ENCODE data around the gene SRL. TPM values are rescaled to one million over a fixed set of nuclear protein-coding genes. Genes with fewer than 3 reads are reported as not detected.

The SRL gene
- total and polyA plus RNA-seq, 2 of the 4 experiments (the other 2 are of a cell fraction), result under 0.01 to 0.14 TPM

GRCh38 chr16:4260360-4260759 lies 18.5 kb upstream of the SRL start:
- CTCF ChIA-PET, result no interaction called here
- BruUV-seq (replicated peaks), result no TSS peak
- H3K56ac ChIP-seq (ENCODE audit: extremely low read depth, insufficient read depth, low read length), result no peak overlapping the region

More at GRCh38 chr16:4260360-4260759, 18.5 kb upstream of the SRL start:
- Histone ChIP-seq H3K9me1 (ENCODE audit: insufficient read depth, low read length) (peaks cover 8% of the 10 kb centered on the region), H2BK20ac (ENCODE audit: low read depth, low read length) (no peak overlapping the region), H3K18ac (ENCODE audit: low read depth, low read length) (no peak overlapping the region), H2BK120ac (ENCODE audit: low read depth, low read length) (no peak overlapping the region), H2AK9ac (replicated peaks; ENCODE audit: low read depth, low read length, poor library complexity) (no peak overlapping the region), H3K27ac (ENCODE audit: insufficient read depth, low read length) (no peak overlapping the region), H2AFZ (replicated peaks; ENCODE audit: low read length, poor library complexity) (no peak overlapping the region), H3K9me3 (ENCODE audit: control insufficient read depth, insufficient read depth, low read length) (no peaks in the 10 kb centered on the region), H3K4ac (ENCODE audit: low read depth, low read length) (no peak overlapping the region), H4K8ac (ENCODE audit: low read depth in 2 of 2, low read length in 2 of 2) (no peak overlapping the region), H4K91ac (ENCODE audit: insufficient read depth, low read depth, low read length) (no peak overlapping the region), H3K23ac (ENCODE audit: low read depth, low read length) (no peak overlapping the region), H2AK5ac (ENCODE audit: low read depth, low read length) (no peak overlapping the region), H4K20me1 (ENCODE audit: insufficient read depth, low read length) (no peaks in the 10 kb centered on the region; the same call in 1 of the 2 replicates), H3K79me1 (ENCODE audit: low read depth in 1 of 2, low read length in 2 of 2) (peaks cover 17 to 36% of the 10 kb centered on the region in 2 experiments), H2BK15ac (ENCODE audit: low read depth, low read length) (no peak overlapping the region), H3K9ac (ENCODE audit: low read depth, low read length) (no peak overlapping the region), H3K4me1 (ENCODE audit: control insufficient read depth, insufficient read depth, low read length) (peaks cover 13% of the 10 kb centered on the region), H3K4me2 (ENCODE audit: low read depth, low read length) (no peak overlapping the region), H3K14ac (replicated peaks; ENCODE audit: low read depth, low read length) (no peak overlapping the region), H3K36me3 (ENCODE audit: control insufficient read depth, insufficient read depth, low read length) (peaks cover 11% of the 10 kb centered on the region; the same call in 1 of the 2 replicates), H3K4me3 (ENCODE audit: insufficient read depth, low read depth, low read length) (no peak overlapping the region), H2BK5ac (ENCODE audit: low read depth, low read length, poor library complexity, severe bottlenecking) (no peak overlapping the region), H3K27me3 (ENCODE audit: control insufficient read depth, insufficient read depth, low read length) (no peaks in the 10 kb centered on the region), H4K5ac (ENCODE audit: low read depth, low read length) (no peak overlapping the region)
- TF ChIP-seq SMC3 (IDR thresholded peaks at IDR 0.05; ENCODE audit: low read depth, low read length) (no peak), MAFK (IDR thresholded peaks at IDR 0.05; ENCODE audit: low read depth, low read length) (no peak), RCOR1 (IDR thresholded peaks at IDR 0.05; ENCODE audit: insufficient replicate concordance, low read length) (no peak), MXI1 (IDR thresholded peaks at IDR 0.05; ENCODE audit: borderline replicate concordance, low read depth, low read length) (no peak), BHLHE40 (IDR thresholded peaks at IDR 0.05; ENCODE audit: low read depth, low read length) (no peak), POLR2A (IDR thresholded peaks at IDR 0.05; ENCODE audit: low read depth, low read length) (no peak), FOS (IDR thresholded peaks at IDR 0.05; ENCODE audit: low read depth, low read length) (no peak), CTCF (conservative IDR thresholded peaks at IDR 0.05; ENCODE audit: low read depth, low read length) (no peak), RAD21 (IDR thresholded peaks at IDR 0.05; ENCODE audit: low read length) (no peak), ELK1 (IDR thresholded peaks at IDR 0.05; ENCODE audit: borderline replicate concordance, low read depth, low read length) (no peak), NFE2L2 (IDR thresholded peaks at IDR 0.05; ENCODE audit: low read depth, low read length) (no peak), USF2 (IDR thresholded peaks at IDR 0.05; ENCODE audit: low read depth, low read length) (no peak), CHD1 (IDR thresholded peaks at IDR 0.05; ENCODE audit: low read depth, low read length) (no peak), MAZ (IDR thresholded peaks at IDR 0.05; ENCODE audit: borderline replicate concordance, low read depth, low read length) (no peak), CEBPB (IDR thresholded peaks at IDR 0.05; ENCODE audit: low read depth, low read length) (no peak), RFX5 (IDR thresholded peaks at IDR 0.05; ENCODE audit: low read depth, low read length) (no peak)
- DNase-seq (no peak), ATAC-seq (ENCODE audit: low read depth) (no peak)
- WGBS, 2 experiments (ENCODE audit: extremely low coverage in 2 of 2, insufficient read length in 1 of 2), result 98% methylated on average over 10 of the region's 14 CpGs; no CpG with 5 or more reads in 1 of the 2 experiments
- intact Hi-C loops (cut with micrococcal nuclease) (no loop called here), in situ Hi-C loops (cut with MboI; ENCODE audit: low sequenced_read_pairs) (no loop called here), dilution Hi-C loops (cut with HindIII; ENCODE audit: low sequenced_read_pairs, unreplicated experiment) (no loop called here)
- POLR2A ChIA-PET (ENCODE audit: unreplicated experiment), result no interaction called here
